Measurements from ENCODE around the gene ADAM12.
"Not testable (repeated sequence)": the region's sequence is repeated elsewhere in the genome, so short reads cannot be mapped to it uniquely, and the experiment has no call there.

Gene ADAM12

DNA sequence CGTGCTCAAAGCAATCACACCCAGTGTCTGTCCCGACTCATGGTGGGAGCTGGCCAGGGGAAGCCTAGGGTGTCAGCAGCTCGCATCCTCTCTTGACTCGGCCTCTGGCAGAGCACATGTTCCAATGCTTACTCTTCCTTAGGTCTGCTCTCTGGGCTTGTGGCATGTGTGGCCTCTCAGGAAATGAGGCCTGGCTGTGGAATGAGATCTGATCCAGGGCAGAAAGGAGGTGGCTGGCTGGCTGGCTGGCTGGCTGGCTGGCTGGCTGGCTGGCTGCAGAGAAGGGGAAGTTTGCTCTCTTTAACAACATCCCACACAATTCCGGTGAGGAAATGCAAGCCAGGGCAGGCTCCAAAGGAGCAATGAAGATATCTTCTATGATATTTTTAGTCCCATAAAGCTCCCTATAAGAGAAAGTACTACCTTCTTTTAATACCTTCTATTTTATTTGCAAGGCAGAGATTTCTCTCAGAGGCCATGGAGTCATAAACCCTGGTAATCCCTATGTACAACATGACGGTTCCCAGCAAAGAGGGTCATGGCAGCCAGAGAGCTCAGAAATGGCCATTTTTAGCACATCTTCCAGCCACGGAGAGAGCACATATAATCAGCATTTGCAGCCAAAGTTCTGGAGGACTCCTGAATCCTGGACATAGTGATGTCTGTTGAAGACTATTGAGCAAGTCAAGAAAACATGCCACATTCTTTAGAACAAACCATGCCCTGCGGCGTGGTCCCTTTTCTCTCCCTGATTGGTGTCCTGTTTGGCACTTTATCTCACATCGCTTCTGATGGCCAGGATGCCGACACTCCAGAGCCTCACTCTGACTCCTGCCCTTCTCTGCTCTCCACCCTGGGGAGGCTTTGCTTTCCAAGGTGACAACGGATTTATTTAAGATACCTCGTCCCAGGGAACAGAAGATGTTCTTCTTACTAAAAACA is 338.2 kb downstream of the ADAM12 start:
- Histone ChIP-seq H3K4me3 (ENCODE audit: low read depth in 1 of 2, low read length in 2 of 2) (no peak overlapping the region), H3K9me3 (ENCODE audit: insufficient read depth, low read length, severe bottlenecking) (no peaks in the 10 kb centered on the region), H3K9ac (ENCODE audit: low read depth, low read length) (no peak overlapping the region), H2AFZ (ENCODE audit: low read depth, low read length) (no peak overlapping the region), H3K27ac (ENCODE audit: low read length) (no peak overlapping the region), H3K4me1 (ENCODE audit: insufficient read depth, low read length) (no peaks in the 10 kb centered on the region), H3K36me3 (ENCODE audit: insufficient read depth, low read length) (no peaks in the 10 kb centered on the region), H3K27me3 (ENCODE audit: insufficient read depth, low read length, poor library complexity) (no peaks in the 10 kb centered on the region), H4K20me1 (ENCODE audit: insufficient read depth, low read length) (no peaks in the 10 kb centered on the region), H3K79me2 (ENCODE audit: insufficient read depth, low read length) (no peaks in the 10 kb centered on the region), H3K4me2 (ENCODE audit: insufficient read depth, low read length) (no peak overlapping the region)
- ATAC-seq (ENCODE audit: insufficient read depth, low read depth) (no peak), DNase-seq (no peak)
- no peak for TF ChIP-seq CTCF (IDR thresholded peaks at IDR 0.05; ENCODE audit: borderline replicate concordance, extremely low read depth, low read length, poor library complexity, severe bottlenecking)
- TF ChIP-seq EZH2 (IDR thresholded peaks at IDR 0.05; ENCODE audit: borderline replicate concordance, low read depth, low read length, severe bottlenecking), result no peak

GRCh38 chr10:126047749-126048148 is 340.5 kb downstream of the ADAM12 start:
- not testable (repeated sequence) for H3K36me3 ChIP-seq (ENCODE audit: insufficient read depth, low read length); H2AFZ ChIP-seq (ENCODE audit: low read depth, low read length); H3K79me2 ChIP-seq (ENCODE audit: insufficient read depth, low read length); H3K4me2 ChIP-seq (ENCODE audit: insufficient read depth, low read length); DNase-seq; H3K27ac ChIP-seq (ENCODE audit: low read length); H3K4me1 ChIP-seq (ENCODE audit: insufficient read depth, low read length); ATAC-seq (ENCODE audit: insufficient read depth, low read depth); H3K9ac ChIP-seq (ENCODE audit: low read depth, low read length); H3K4me3 ChIP-seq (ENCODE audit: low read depth in 1 of 2, low read length in 2 of 2); H4K20me1 ChIP-seq (ENCODE audit: insufficient read depth, low read length); H3K27me3 ChIP-seq (ENCODE audit: insufficient read depth, low read length, poor library complexity); H3K9me3 ChIP-seq (ENCODE audit: insufficient read depth, low read length, severe bottlenecking)

DNA sequence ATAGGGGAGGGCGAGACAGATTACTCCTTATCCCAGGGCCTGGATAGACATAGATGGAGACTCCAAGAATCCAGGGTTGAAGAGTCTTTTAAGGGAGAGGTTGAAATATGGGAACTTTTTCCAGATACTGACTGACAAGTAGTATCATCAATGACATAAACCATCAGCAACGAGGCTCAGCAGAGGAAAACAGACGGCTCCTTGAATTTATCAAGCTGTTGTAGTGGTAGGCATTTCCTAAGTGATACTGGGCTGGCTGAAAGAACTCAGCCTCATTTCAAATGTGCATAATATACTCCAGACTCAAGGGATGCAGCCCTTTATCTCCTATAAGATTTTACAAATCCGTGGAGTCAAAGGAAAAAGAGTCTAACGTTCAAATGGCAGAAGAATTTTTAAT is 341.4 kb downstream of the ADAM12 start:
- TF ChIP-seq EZH2 (IDR thresholded peaks at IDR 0.05; ENCODE audit: borderline replicate concordance, low read depth, low read length, severe bottlenecking) (no peak), CTCF (IDR thresholded peaks at IDR 0.05; ENCODE audit: borderline replicate concordance, extremely low read depth, low read length, poor library complexity, severe bottlenecking) (no peak)
- H3K9me3 ChIP-seq (ENCODE audit: insufficient read depth, low read length, severe bottlenecking), result no peaks in the 10 kb centered on the region
- H3K79me2 ChIP-seq (ENCODE audit: insufficient read depth, low read length), result no peaks in the 10 kb centered on the region
- no peaks in the 10 kb centered on the region for H3K36me3 ChIP-seq (ENCODE audit: insufficient read depth, low read length)
- no peaks in the 10 kb centered on the region for H4K20me1 ChIP-seq (ENCODE audit: insufficient read depth, low read length)
- H3K9ac ChIP-seq (ENCODE audit: low read depth, low read length), result no peak overlapping the region
- H3K27ac ChIP-seq (ENCODE audit: low read length), result no peak overlapping the region
- ATAC-seq (ENCODE audit: insufficient read depth, low read depth), result no peak
- no peak overlapping the region for H2AFZ ChIP-seq (ENCODE audit: low read depth, low read length)
- no peak overlapping the region for H3K4me2 ChIP-seq (ENCODE audit: insufficient read depth, low read length)
- H3K4me3 ChIP-seq (ENCODE audit: low read depth in 1 of 2, low read length in 2 of 2), result no peak overlapping the region
- H3K27me3 ChIP-seq (ENCODE audit: insufficient read depth, low read length, poor library complexity), result no peaks in the 10 kb centered on the region
- H3K4me1 ChIP-seq (ENCODE audit: insufficient read depth, low read length), result no peaks in the 10 kb centered on the region
- no peak for DNase-seq

DNA sequence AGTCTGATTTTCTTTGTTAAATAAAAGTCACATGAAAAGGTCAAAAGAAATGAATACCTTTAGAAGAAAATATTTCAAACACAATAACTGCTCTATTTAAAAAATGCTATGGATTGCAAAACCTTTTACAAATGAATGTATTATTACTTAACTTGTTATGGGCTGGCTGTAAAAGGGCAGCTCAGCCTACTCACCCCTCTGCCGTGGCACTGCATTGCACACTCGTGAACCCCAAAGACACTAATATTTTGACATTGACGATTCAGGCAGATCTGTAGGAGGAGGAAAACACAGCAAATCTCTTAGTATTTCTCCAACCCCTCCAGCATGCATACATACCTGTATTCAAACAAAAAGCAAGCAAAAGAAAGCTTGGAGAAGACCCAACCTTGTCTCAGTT is 342.4 kb downstream of the ADAM12 start:
- H3K27me3 ChIP-seq (ENCODE audit: insufficient read depth, low read length, poor library complexity), result no peaks in the 10 kb centered on the region
- H3K4me3 ChIP-seq (ENCODE audit: low read depth in 1 of 2, low read length in 2 of 2), result no peak overlapping the region
- H3K36me3 ChIP-seq (ENCODE audit: insufficient read depth, low read length), result no peaks in the 10 kb centered on the region
- no peaks in the 10 kb centered on the region for H3K9me3 ChIP-seq (ENCODE audit: insufficient read depth, low read length, severe bottlenecking)
- H3K4me2 ChIP-seq (ENCODE audit: insufficient read depth, low read length), result no peak overlapping the region
- no peak overlapping the region for H2AFZ ChIP-seq (ENCODE audit: low read depth, low read length)
- ATAC-seq (ENCODE audit: insufficient read depth, low read depth) (no peak), DNase-seq (no peak)
- H4K20me1 ChIP-seq (ENCODE audit: insufficient read depth, low read length), result no peaks in the 10 kb centered on the region
- no peak overlapping the region for H3K27ac ChIP-seq (ENCODE audit: low read length)
- TF ChIP-seq EZH2 (IDR thresholded peaks at IDR 0.05; ENCODE audit: borderline replicate concordance, low read depth, low read length, severe bottlenecking) (no peak), CTCF (IDR thresholded peaks at IDR 0.05; ENCODE audit: borderline replicate concordance, extremely low read depth, low read length, poor library complexity, severe bottlenecking) (no peak)
- H3K9ac ChIP-seq (ENCODE audit: low read depth, low read length), result no peak overlapping the region
- H3K4me1 ChIP-seq (ENCODE audit: insufficient read depth, low read length), result no peaks in the 10 kb centered on the region
- no peaks in the 10 kb centered on the region for H3K79me2 ChIP-seq (ENCODE audit: insufficient read depth, low read length)
